ENCODE data around the gene THSD1. TPM values are rescaled to one million over a fixed set of nuclear protein-coding genes. Genes with fewer than 3 reads are reported as not detected.
"Not testable (repeated sequence)": the region's sequence is repeated elsewhere in the genome, so short reads cannot be mapped to it uniquely, and the experiment has no call there.

Gene THSD1
- total and polyA plus RNA-seq, 4 donors, result 7.0 to 39.6 (median 10.4) TPM

- Histone ChIP-seq H3K36me3 (ENCODE audit: control insufficient read depth in 4 of 4, insufficient read depth in 4 of 4, low read length in 4 of 4) (peaks cover 0 to 5% (median 0%) of the 10 kb centered on the region in 4 donors), H3K4me3 (no peak overlapping the region), H3K9ac (ENCODE audit: insufficient read depth in 1 of 2, low read length in 2 of 2) (no peak overlapping the region), H3K27me3 (ENCODE audit: control insufficient read depth in 3 of 3, insufficient read depth in 3 of 3, low read length in 2 of 3) (no peaks in the 10 kb centered on the region), H3K9me3 (ENCODE audit: control insufficient read depth in 4 of 4, insufficient read depth in 3 of 4, low read length in 3 of 4) (no peaks in the 10 kb centered on the region), H3K4me1 (ENCODE audit: control insufficient read depth in 5 of 5, insufficient read depth in 5 of 5, low read length in 5 of 5) (peaks cover 0 to 10% (median 3%) of the 10 kb centered on the region in 5 donors), H3K27ac (ENCODE audit: low read depth in 1 of 2, low read length in 1 of 2) (peak overlapping the region in 1 of 2 donors; percentile 73)
- 73 to 86% methylated on average over 21 of the region's 21 CpGs for WGBS, 2 donors
- ATAC-seq (ENCODE audit: insufficient read depth, low FRiP score) (no peak), DNase-seq (no peak)
- no peak for TF ChIP-seq CTCF (IDR thresholded peaks at IDR 0.05; ENCODE audit: control extremely low read depth, extremely low read depth)
These were observed 28.1 kb downstream of the THSD1 start for GRCh38 chr13:52377898-52378297.

- H3K9ac ChIP-seq (ENCODE audit: insufficient read depth in 1 of 2, low read length in 2 of 2), result no peak overlapping the region
- H3K4me3 ChIP-seq, result no peak overlapping the region
- no peak overlapping the region for H3K27ac ChIP-seq (ENCODE audit: low read depth in 1 of 2, low read length in 1 of 2)
- H3K9me3 ChIP-seq (ENCODE audit: control insufficient read depth in 4 of 4, insufficient read depth in 3 of 4, low read length in 3 of 4), result no peaks in the 10 kb centered on the region
- DNase-seq (no peak), ATAC-seq (ENCODE audit: insufficient read depth, low FRiP score) (no peak)
- no peak for TF ChIP-seq CTCF (IDR thresholded peaks at IDR 0.05; ENCODE audit: control extremely low read depth, extremely low read depth)
- 34 to 69% methylated on average over 1 of the region's 1 CpG for WGBS, 2 donors
- no peaks in the 10 kb centered on the region for H3K27me3 ChIP-seq (ENCODE audit: control insufficient read depth in 3 of 3, insufficient read depth in 3 of 3, low read length in 2 of 3)
- H3K4me1 ChIP-seq (ENCODE audit: control insufficient read depth in 5 of 5, insufficient read depth in 5 of 5, low read length in 5 of 5), result peaks cover 0 to 9% (median 3%) of the 10 kb centered on the region in 5 donors
- peaks cover 0 to 5% (median 0%) of the 10 kb centered on the region in 4 donors for H3K36me3 ChIP-seq (ENCODE audit: control insufficient read depth in 4 of 4, insufficient read depth in 4 of 4, low read length in 4 of 4)
These were observed 31.0 kb downstream of the THSD1 start for GRCh38 chr13:52374873-52375411.

GRCh38 chr13:52374389-52374788 lies 31.6 kb downstream of the THSD1 start:
- ATAC-seq (ENCODE audit: insufficient read depth, low FRiP score), result no peak
- WGBS, 2 donors, result 71 to 90% methylated on average over 4 of the region's 4 CpGs
- Histone ChIP-seq H3K4me3 (no peak overlapping the region), H3K27ac (ENCODE audit: low read depth in 1 of 2, low read length in 1 of 2) (no peak overlapping the region), H3K27me3 (ENCODE audit: control insufficient read depth in 3 of 3, insufficient read depth in 3 of 3, low read length in 2 of 3) (no peaks in the 10 kb centered on the region), H3K36me3 (ENCODE audit: control insufficient read depth in 4 of 4, insufficient read depth in 4 of 4, low read length in 4 of 4) (peaks cover 0 to 5% (median 0%) of the 10 kb centered on the region in 4 donors), H3K9me3 (ENCODE audit: control insufficient read depth in 4 of 4, insufficient read depth in 3 of 4, low read length in 3 of 4) (no peaks in the 10 kb centered on the region), H3K4me1 (ENCODE audit: control insufficient read depth in 5 of 5, insufficient read depth in 5 of 5, low read length in 5 of 5) (peaks cover 0 to 9% (median 3%) of the 10 kb centered on the region in 5 donors), H3K9ac (ENCODE audit: insufficient read depth in 1 of 2, low read length in 2 of 2) (no peak overlapping the region)
- DNase-seq, result peak in 2 of 3 donors; percentile 28 to 32
- no peak for TF ChIP-seq CTCF (IDR thresholded peaks at IDR 0.05; ENCODE audit: control extremely low read depth, extremely low read depth)

- H3K4me1 ChIP-seq (ENCODE audit: control insufficient read depth in 5 of 5, insufficient read depth in 5 of 5, low read length in 5 of 5); DNase-seq; ATAC-seq (ENCODE audit: insufficient read depth, low FRiP score); H3K27me3 ChIP-seq (ENCODE audit: control insufficient read depth in 3 of 3, insufficient read depth in 3 of 3, low read length in 2 of 3); H3K9me3 ChIP-seq (ENCODE audit: control insufficient read depth in 4 of 4, insufficient read depth in 3 of 4, low read length in 3 of 4); H3K9ac ChIP-seq (ENCODE audit: insufficient read depth in 1 of 2, low read length in 2 of 2); H3K27ac ChIP-seq (ENCODE audit: low read depth in 1 of 2, low read length in 1 of 2); H3K36me3 ChIP-seq (ENCODE audit: control insufficient read depth in 4 of 4, insufficient read depth in 4 of 4, low read length in 4 of 4); H3K4me3 ChIP-seq: not testable (repeated sequence)
- WGBS, 2 donors, result 95 to 98% methylated on average over 1 of the region's 1 CpG
These were observed 32.7 kb downstream of the THSD1 start for GRCh38 chr13:52373277-52373676.

All from lung (tissue), 12 donors.